K562 (cell line): ENCODE measurements around the gene RUNX1. TPM values are rescaled to one million over a fixed set of nuclear protein-coding genes. Genes with fewer than 3 reads are reported as not detected.

Source experiments
- ATAC-seq: fragments of 200-7000 bp; cut with Tn5 transposase; 3 replicates; pipeline ENCODE4 v1.9.1; 2020; ENCODE audit warnings: moderate library complexity
- BruUV-seq: library from RNA; stranded (reverse); fragments of 400-500 nt; replicated peaks from 2 replicates; lab custom pipeline; 2021; lab: Mats Ljungman, UMichigan
- CTCF ChIA-PET: fragments of 300-600 bp; formaldehyde crosslinking; extraction: SDS; loops from one replicate; lab custom pipeline; 2021; ENCODE audit warnings: low intra/inter-chr PET ratio; lab: Yijun Ruan, JAX
- POLR2A ChIA-PET: fragments of 300-600, 350-650 bp; sonication (Branson Sonifier 250); formaldehyde crosslinking; extraction: SDS; loops from one replicate; lab custom pipeline; 2021; ENCODE audit warnings: antibody characterized with exemption, inconsistent platforms; lab: Yijun Ruan, JAX
- DNase-seq, 4 experiments: peaks; one replicate each; pipeline versions ENCODE4 v3.0.0 to v3.0.0-alpha.2; 2011 to 2018; ENCODE audit warnings: low spot score in 3 of 4, mixed read lengths in 3 of 4; ENCODE audit errors: extremely low read depth in 1 of 4
- FAIRE-seq: peaks from 2 replicates; lab custom pipeline; 2011; peaks lifted over from hg19 to GRCh38; lab: Jason Lieb, UNC
- H2AFZ ChIP-seq: 2 replicates; pipeline ENCODE4 v1.6.0; 2011; ENCODE audit warnings: low read depth, low read length, control low read depth, inconsistent platforms
- H3K27ac ChIP-seq: fragments of 200-600 bp; 3 replicates; pipeline ENCODE4 v1.8.0; 2011; ENCODE audit warnings: low read depth, mild to moderate bottlenecking, control low read depth, inconsistent platforms, low read length, moderate library complexity, mixed read lengths; ENCODE audit errors: extremely low read depth
- H3K27me3 ChIP-seq, 2 experiments: fragments of 300-600 bp in 1 of 2; 2 replicates in 1 of 2; 3 replicates in 1 of 2; pipeline versions ENCODE4 v1.6.0 to v1.8.0; 2011; ENCODE audit warnings: inconsistent platforms in 2 of 2, low read length in 2 of 2, mild to moderate bottlenecking in 1 of 2, mixed read lengths in 1 of 2, moderate library complexity in 1 of 2; ENCODE audit not compliant: control insufficient read depth in 2 of 2, insufficient read depth in 2 of 2
- H3K36me3 ChIP-seq: fragments of 300-600 bp; 3 replicates; pipeline ENCODE4 v1.8.0; 2011; ENCODE audit warnings: mild to moderate bottlenecking, low read length, inconsistent platforms; ENCODE audit not compliant: control insufficient read depth, insufficient read depth
- H3K4me1 ChIP-seq, 2 experiments: fragments of 200-600 bp in 1 of 2; replicated peaks in 1 of 2; 2 replicates in 1 of 2; 3 replicates in 1 of 2; pipeline versions ENCODE4 v1.5.1 to v1.8.0; 2011; ENCODE audit warnings: inconsistent platforms in 2 of 2, low read length in 2 of 2, mild to moderate bottlenecking in 1 of 2, mixed read lengths in 1 of 2, moderate library complexity in 1 of 2; ENCODE audit not compliant: control insufficient read depth in 2 of 2, insufficient read depth in 2 of 2
- H3K4me2 ChIP-seq: 2 replicates; pipeline ENCODE4 v1.6.1; 2011; ENCODE audit warnings: low read length, control low read depth, inconsistent platforms, mixed read lengths; ENCODE audit not compliant: insufficient read depth
- H3K4me3 ChIP-seq: fragments of 200-600 bp; sonication (generic), shearing (Covaris generic); 2 replicates; pipeline ENCODE4 v1.5.1; 2016; ENCODE audit warnings: control low read depth, inconsistent platforms
- H3K79me2 ChIP-seq: fragments of 200-600 bp; 3 replicates; pipeline ENCODE4 v1.8.0; 2011; ENCODE audit warnings: low read length, inconsistent platforms; ENCODE audit not compliant: control insufficient read depth, insufficient read depth
- H3K9ac ChIP-seq, 2 experiments: 2 replicates each; pipeline versions ENCODE4 v1.6.0 to v1.6.1; 2011; ENCODE audit warnings: low read depth in 2 of 2, low read length in 2 of 2, control low read depth in 1 of 2, inconsistent platforms in 1 of 2, mild to moderate bottlenecking in 1 of 2, mixed read lengths in 1 of 2; ENCODE audit not compliant: insufficient read depth in 1 of 2
- H3K9me1 ChIP-seq: one replicate; pipeline ENCODE4 v1.6.0; 2011; ENCODE audit warnings: inconsistent platforms, mild to moderate bottlenecking, low read length, moderate library complexity; ENCODE audit not compliant: control insufficient read depth, insufficient read depth
- H3K9me3 ChIP-seq: replicated peaks from 2 replicates; pipeline ENCODE4 v1.5.1; 2011; ENCODE audit warnings: low read depth, low read length, inconsistent platforms; ENCODE audit not compliant: control insufficient read depth, insufficient read depth
- H4K20me1 ChIP-seq: replicated peaks from 2 replicates; pipeline ENCODE4 v1.6.1; 2011; ENCODE audit warnings: low read length, inconsistent platforms, mixed read lengths; ENCODE audit not compliant: control insufficient read depth, insufficient read depth
- GATA2 ChIP-seq: sonication (generic); formaldehyde crosslinking; IDR thresholded peaks from 2 replicates; pipeline ENCODE4 v1.4.0; 2020; ENCODE audit warnings: mild to moderate bottlenecking, missing genetic modification reagents
- GTF2F1 ChIP-seq: IDR thresholded peaks from 2 replicates; pipeline ENCODE4 v1.6.1; 2011; ENCODE audit warnings: low read depth, low read length, improper control_type of control experiment
- MEIS2 ChIP-seq: fragments of 450-650 bp; IDR thresholded peaks from 2 replicates; pipeline ENCODE4 v1.6.1; 2014; ENCODE audit warnings: mild to moderate bottlenecking; ENCODE audit not compliant: partially characterized antibody
- NCOA2 ChIP-seq, 2 experiments: fragments of 450-650 bp; IDR thresholded peaks; 2 replicates each; pipeline ENCODE4 v1.6.1; 2018; ENCODE audit warnings: mild to moderate bottlenecking in 2 of 2, moderate library complexity in 1 of 2; ENCODE audit not compliant: partially characterized antibody in 2 of 2
- NFATC3 ChIP-seq: fragments of 450-650 bp; IDR thresholded peaks from 2 replicates; pipeline ENCODE4 v1.6.1; 2017; ENCODE audit warnings: mild to moderate bottlenecking
- RCOR1 ChIP-seq, 2 experiments: IDR thresholded peaks; 2 replicates each; pipeline ENCODE4 v1.6.1; 2012; ENCODE audit warnings: low read depth in 2 of 2, low read length in 2 of 2, borderline replicate concordance in 1 of 2, improper control_type of control experiment in 1 of 2
- ZBTB5 ChIP-seq: fragments of 450-650 bp; IDR thresholded peaks from 2 replicates; pipeline ENCODE4 v1.6.1; 2017; ENCODE audit warnings: antibody characterized with exemption
- ZNF512 ChIP-seq: IDR thresholded peaks from 2 replicates; pipeline ENCODE4 v1.6.1; 2016; ENCODE audit warnings: missing genetic modification characterization, missing compliant biosample characterization
- WGBS: fragments of 100-300 bp; shearing (Covaris generic); methylation state at CpG from one replicate; pipeline ENCODE4 v1.1.6; 2016; ENCODE audit warnings: low coverage, mixed read lengths; ENCODE audit not compliant: insufficient coverage; ENCODE audit errors: missing lambda C conversion rate; 5-methylcytosine and 5-hydroxymethylcytosine counted together
- in situ Hi-C: fragments of 300-500 bp; cut with MboI; formaldehyde crosslinking; loops from 4 replicates; pipeline ENCODE4 v1.15.0; 2018; ENCODE audit warnings: inconsistent platforms, mixed read lengths
- intact Hi-C: fragments of 100-400 bp; cut with micrococcal nuclease; formaldehyde crosslinking; loops from 2 replicates; pipeline ENCODE4 v1.14.2; 2022
- polyA plus RNA-seq, 8 experiments: library from polyadenylated mRNA; depleted of rRNA in 4 of 8; stranded (reverse) in 5 of 8; unstranded in 3 of 8; fragments of >200 nt; fragmentation: Nextera tagmentation in 2 of 8; fragmentation: Illumina TruSeq in 1 of 8; extraction: Ambion mirVana in 2 of 8; extraction: Trizol in 1 of 8; gene quantifications; 2 replicates each; pipeline versions ENCODE4 v1.2.1 to v1.2.3, GENCODE V29; 2011 to 2014; ENCODE audit warnings: inconsistent platforms in 1 of 8, missing spikeins in 1 of 8
- total RNA-seq, 7 experiments: library from RNA; depleted of rRNA in 6 of 7; stranded (reverse); fragments of >200 nt in 6 of 7; fragmentation: Illumina TruSeq in 2 of 7; extraction: Trizol in 2 of 7; gene quantifications; 2 replicates each; pipeline versions ENCODE4 v1.2.1 to v1.2.3, GENCODE V29; 2011 to 2021; ENCODE audit warnings: low replicate concordance in 1 of 7
- TF ChIP-seq, protein P1 (sequence below): sonication (generic); formaldehyde crosslinking; IDR thresholded peaks from 2 replicates; pipeline ENCODE4 v1.8.0; 2022; ENCODE audit warnings: mild to moderate bottlenecking, missing genetic modification reagents

Gene RUNX1
- total and polyA plus RNA-seq, 9 of the 15 experiments (the other 6 are each of a cell fraction or from before 2014, with no cell fraction given), result 2.2 to 68.6 (median 17.8) TPM

- H3K27me3 ChIP-seq, result no peaks in the 10 kb centered on the region
- no TSS peak for BruUV-seq
- peak; percentile 27; the same call in 1 of the 2 replicates for TF ChIP-seq GATA2 (CRISPR knock-in tag)
- TF ChIP-seq NFATC3, result no peak
- no peak for TF ChIP-seq ZNF512 (tag)
- TF ChIP-seq MEIS2, result peak; percentile 56
- peak in 1 of 2 experiments; percentile 6; a peak in 1 of 4 replicates for TF ChIP-seq RCOR1 (IDR thresholded peaks at IDR 0.05; ENCODE audit: borderline replicate concordance in 1 of 2, low read depth in 2 of 2, low read length in 2 of 2)
- TF ChIP-seq NCOA2 (IDR thresholded peaks at IDR 0.05; ENCODE audit: partially characterized antibody in 2 of 2), result no peak
- no peak for TF ChIP-seq GTF2F1
- TF ChIP-seq, protein P1, sequence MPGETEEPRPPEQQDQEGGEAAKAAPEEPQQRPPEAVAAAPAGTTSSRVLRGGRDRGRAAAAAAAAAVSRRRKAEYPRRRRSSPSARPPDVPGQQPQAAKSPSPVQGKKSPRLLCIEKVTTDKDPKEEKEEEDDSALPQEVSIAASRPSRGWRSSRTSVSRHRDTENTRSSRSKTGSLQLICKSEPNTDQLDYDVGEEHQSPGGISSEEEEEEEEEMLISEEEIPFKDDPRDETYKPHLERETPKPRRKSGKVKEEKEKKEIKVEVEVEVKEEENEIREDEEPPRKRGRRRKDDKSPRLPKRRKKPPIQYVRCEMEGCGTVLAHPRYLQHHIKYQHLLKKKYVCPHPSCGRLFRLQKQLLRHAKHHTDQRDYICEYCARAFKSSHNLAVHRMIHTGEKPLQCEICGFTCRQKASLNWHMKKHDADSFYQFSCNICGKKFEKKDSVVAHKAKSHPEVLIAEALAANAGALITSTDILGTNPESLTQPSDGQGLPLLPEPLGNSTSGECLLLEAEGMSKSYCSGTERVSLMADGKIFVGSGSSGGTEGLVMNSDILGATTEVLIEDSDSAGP, result no peak
- no peak for TF ChIP-seq ZBTB5
- TF ChIP-seq, all 486 proteins: peak for 3
- FAIRE-seq (no peak), DNase-seq (peak in 2 of 4 experiments; percentile 32 to 35), ATAC-seq (peak; percentile 18; the same call in 2 of the 3 replicates)
- intact Hi-C loops (no loop called here), in situ Hi-C loops (loop anchor here (10.0 kb wide), 1 partner anchor 856 kb away; no protein-coding TSS in a partner anchor)
- ChIA-PET CTCF (no interaction called here), POLR2A (interaction anchor here (0.9 to 3.4 kb wide), 9 partner anchors 7 to 102 kb away, joined by 3 to 12 read pairs (median 4); no protein-coding TSS in a partner anchor)
- Histone ChIP-seq H3K9ac (no peak overlapping the region; a peak in 1 of 4 replicates), H3K4me1 (peaks cover 31 to 56% of the 10 kb centered on the region in 2 experiments), H3K4me3 (no peak overlapping the region), H3K9me1 (no peaks in the 10 kb centered on the region), H3K27ac (no peak overlapping the region), H3K9me3 (no peaks in the 10 kb centered on the region), H3K4me2 (no peak overlapping the region), H3K79me2 (no peaks in the 10 kb centered on the region), H4K20me1 (no peaks in the 10 kb centered on the region), H3K36me3 (no peaks in the 10 kb centered on the region), H2AFZ (no peak overlapping the region)
- 59% methylated on average over 2 of the region's 2 CpGs for WGBS
Observed at GRCh38 chr21:34988625-34989024, 60.5 kb downstream of the RUNX1 start.
